NCI-H510A (cell line): ENCODE results near the gene CAMK2D.
A peak's percentile ranks its signal among the peaks of the same experiment; 100 is the strongest.

Experiments used
- DNase-seq: peaks from one replicate; lab custom pipeline; 2025; lab: John Stamatoyannopoulos, UW

Gene CAMK2D

DNA sequence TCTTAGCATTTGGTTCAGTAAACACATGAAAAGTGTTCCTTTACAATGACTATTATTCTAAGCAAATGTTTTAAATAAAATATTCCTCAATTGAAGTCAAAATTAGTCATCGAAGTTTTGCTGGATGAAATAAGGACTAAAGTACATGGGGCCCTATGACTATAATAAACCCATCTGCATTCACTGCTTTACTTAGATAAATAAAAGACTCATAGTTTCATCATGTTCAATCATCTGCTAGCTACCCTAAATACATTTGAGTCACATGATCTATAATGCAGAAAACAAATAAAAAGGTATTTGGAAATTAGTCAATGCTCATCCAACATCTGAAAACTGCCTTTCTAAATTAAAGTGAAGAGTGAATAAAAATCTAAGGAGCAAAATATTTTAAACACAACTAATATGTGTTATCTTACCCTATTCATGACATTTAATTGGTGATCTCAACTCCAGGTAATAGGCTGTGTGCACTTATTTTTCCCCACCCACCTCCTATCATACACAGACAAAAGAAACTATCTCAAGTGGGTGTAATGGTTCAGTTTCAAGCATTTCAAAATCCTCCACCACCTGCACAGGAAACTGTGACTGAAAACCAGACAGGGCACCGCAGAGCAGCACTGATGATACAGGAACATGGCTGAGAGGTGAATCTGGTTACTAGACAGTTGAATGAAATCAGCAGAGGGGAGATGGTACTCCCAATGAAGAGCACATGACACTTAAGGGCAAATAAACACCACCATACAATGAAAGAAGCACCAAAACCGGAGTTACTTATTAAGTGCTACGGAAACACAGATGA lies 78.6 kb downstream of the CAMK2D start:
- DNase-seq: peak; percentile 66

DNA sequence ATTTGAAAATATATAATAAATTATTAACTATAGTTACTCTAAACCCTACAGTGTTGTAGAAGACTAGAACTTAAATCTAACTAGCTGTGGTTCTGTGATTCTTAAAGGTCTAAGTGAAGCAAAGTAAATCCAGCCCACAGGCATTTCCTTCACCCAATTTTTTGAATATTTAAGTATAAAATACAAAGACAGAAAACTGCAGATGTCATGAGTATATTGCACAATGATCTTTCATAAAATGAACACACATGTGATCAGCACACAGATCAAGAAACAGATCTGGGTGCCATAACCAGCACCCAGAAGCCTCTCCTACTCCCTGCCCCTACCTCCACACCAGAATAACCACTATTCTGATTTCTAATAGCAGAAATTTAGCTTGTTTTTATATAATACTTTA lies 82.9 kb downstream of the CAMK2D start:
- no peak for DNase-seq

DNA sequence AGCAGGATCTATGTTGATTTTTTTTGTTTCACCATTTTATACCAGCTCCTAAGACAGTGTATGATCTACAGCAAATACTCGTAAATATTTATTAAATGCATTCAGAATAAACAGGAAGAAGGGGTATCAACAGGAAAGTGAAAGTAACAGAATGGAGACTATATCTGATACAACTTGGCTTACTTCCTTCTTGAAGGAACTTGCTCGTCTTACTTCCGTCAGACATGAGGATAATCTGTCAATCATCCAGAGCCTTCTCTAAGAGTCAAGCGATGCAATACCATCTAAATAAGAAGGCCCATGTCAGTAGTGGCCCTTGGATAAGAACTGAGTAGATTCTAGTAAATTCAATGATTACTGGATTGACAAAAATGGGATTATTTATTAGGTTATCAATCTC lies 84.2 kb downstream of the CAMK2D start:
- no peak for DNase-seq

DNA sequence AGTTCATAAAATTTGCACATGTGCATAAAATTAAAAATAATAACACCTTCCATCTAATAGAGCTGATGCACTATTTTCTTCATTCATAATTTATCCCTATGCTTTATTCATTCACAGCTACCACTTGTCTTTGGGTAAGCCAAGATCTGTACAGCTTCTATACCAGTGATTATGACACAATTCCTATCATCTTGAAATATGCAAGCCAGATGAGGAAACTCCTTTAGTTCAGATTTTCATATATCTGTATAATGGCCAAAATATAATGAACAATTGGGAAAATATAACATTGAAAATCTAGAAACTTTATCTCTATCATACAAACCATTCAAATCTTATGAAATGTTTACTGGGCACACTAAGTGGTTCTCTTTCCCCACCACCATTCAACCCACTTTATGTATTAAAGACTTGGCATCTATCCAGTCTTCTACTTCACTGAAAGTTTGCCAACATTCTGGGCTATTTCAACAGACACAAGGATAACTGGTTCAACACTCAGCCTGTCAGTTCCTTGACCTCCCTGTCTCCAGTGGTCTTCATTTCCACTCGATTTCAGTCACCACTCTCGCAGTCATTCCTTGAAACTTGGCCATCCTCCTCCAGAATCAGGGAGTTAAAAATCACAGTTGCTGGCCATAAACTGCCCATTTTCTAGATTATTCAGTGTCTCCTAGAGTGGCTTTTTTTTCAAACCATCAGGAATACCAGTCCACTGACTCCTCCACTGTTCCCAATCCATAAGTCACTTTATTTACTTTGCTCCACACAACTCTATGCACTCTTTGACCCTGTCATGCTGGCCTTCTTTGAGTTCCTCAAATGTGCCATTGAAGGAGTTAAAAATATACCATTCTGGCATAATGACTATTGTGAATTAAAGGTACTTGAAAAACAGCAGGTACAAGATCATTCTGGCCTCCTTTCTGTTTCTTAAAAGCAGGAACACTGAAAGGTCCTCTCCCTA lies 85.5 kb downstream of the CAMK2D start:
- DNase-seq: no peak

DNA sequence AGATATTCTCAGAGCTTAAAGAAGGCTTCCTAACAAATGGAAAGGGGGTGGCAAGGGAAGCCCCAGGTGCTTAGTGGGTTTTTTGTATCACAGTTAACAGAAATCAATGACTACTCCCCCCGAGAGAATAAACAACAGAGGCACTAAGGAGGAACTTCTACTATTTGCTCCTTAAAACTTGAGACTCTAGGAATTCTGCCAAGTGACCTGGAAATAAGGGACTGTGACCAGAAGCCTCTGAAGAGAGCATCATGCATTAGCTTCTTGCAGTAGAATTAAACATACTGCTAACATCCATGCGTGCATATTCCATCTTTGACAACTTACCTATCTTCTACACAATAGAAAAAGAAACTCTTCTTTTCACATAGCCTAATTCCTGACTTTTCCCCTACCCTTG lies 86.8 kb downstream of the CAMK2D start:
- no peak for DNase-seq

DNA sequence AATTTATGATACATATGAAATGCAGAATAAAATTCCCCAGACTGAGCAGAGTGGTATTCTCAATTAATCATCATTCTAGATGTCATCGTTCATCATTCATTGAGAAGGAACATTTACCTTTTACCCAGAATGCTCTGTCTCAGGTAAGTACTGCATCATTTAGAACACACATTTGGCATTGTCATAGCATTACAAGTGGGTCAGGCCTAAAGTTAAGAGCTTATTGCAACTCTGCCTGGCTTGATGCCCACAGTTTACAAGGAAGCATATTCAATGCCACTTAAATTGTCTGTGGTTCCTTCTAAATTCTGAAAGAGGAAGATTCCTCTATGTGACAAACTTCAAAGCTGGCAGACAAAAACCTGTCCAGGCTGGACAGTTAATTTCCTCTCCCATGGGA lies 87.3 kb downstream of the CAMK2D start:
- DNase-seq: no peak

DNA sequence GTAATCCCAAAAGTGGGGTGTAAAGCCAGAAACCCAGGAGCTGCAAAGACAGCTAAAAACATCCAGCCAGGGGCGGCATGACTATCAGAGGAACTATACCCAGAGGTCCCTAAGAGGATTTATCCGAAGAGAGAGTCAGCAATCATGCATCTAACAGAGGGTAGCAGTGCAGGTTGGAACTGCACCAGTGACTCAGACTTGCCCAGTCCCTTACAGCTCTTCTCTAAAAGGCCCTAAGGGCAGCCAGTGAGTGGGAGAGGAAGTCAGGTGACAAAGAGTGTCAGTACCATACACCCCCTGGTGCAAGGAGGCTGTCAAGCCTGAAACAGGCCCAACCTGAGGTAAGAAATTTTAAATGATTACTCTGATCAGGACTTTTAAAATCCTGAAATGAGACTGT lies 88.1 kb downstream of the CAMK2D start:
- DNase-seq: no peak

DNA sequence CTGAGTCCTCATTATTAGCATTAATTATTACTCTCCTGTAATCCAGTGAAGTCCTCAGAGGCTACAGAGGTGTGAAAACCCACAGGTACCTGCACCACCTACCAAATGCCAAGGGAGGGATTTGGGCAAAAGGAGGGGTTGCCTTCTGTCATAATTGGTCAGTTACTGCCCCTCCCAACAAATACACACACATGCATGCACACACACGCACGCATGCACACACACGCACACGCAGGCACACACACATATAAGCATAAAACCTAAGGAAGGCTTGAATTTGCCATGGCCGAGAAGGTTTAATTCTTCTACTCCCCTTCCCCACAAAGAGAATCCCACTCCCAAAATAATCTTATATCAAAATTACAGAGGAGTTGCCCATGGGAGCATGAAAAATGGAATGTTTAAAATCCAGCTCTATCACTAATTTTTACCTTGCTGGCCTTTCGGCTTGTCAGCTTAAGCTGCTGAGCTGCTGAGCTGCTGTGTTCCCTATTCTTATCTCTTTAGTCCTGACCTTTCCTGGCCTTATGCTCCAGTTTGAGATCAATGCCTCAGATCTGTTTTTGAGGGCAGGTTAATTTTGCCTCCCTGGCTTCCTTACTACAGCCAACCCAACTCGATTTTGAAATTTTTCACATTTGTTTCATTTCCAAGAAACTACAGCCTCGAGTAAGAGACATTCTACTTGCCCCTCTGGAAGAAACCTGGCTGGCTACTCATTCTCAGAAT lies 95.0 kb downstream of the CAMK2D start:
- DNase-seq: no peak

DNA sequence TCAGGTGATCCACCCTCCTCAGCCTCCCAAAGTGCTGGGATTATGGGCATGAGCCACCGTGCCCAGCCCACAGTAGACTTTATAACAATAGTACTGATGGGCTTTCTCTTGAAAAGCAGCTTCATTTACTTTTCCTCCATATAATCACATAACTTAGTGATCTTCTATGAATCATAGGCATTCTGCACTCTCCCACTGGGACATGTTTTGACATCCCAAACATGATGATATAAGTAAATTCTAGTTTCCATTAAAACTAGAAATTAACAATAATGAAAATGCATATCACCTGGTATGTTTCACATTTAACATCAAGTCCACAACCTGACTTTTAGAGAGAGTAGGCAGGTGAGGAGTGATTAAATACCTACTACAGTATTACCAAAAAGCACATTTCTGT lies 96.5 kb downstream of the CAMK2D start:
- DNase-seq: no peak

DNA sequence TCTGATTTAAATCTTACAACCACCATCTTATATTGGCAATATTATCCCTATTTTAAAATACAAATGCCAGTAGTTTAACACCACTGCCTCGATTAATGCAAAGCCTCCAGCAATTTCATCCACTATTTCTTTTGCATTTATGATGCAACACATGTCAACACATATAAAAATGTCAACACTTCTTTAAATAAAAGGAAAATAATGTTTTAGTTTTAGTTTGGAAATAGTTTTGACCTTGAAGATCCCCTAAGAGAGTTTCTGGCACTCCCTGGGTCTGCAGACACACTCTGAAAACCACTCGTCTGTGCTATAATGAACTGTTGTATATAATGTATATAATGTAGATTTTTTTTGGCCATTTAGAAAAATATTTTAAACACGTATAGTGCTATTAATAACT lies 99.0 kb downstream of the CAMK2D start:
- DNase-seq: no peak

DNA sequence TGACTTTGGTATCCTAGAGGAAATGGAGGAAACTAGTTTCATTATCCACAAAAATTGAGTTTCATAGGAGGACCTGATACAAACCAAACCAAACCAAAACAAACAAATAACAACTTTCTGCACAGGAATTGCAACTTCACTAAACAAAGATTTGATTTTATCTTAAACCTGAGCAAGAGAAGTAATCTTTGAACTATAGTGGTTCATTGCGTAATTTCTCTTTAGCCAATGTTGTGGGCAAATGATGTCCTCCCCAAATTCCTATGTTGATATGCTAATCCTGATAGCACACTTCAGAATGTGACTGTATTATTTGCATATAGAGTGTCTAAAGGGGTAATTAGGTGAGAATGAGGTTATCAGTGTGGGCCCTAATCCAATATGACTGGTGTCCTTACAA lies 102.4 kb downstream of the CAMK2D start:
- DNase-seq: no peak

DNA sequence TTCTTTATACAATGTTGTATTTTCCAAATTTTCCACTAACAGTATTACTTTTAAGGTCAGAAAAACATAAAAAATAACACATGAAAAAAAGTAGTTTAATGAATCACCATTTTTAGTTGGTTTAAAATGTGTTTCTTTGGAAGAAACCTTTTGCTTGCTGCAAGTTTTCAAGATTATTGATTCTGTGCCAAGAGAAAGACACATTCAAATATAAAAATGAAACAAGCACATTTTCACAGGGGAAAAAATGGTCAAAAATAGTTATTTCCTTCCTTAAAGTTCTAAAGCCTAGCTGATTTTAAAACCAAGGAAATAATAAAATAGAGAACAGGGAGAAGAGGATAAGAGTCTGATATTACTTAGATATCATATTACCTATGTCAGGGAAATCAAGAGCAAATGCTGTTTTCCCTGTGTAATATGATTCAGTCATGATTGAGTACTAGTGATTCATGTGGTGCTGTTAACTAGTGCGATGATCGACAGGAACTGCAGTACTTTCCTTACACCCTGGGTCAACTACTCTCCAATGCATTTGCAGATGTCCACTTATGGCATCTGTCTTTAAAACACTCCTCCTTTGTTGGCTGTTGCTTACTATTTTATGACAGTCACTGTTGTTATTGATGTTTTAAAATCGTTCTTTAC lies 103.8 kb downstream of the CAMK2D start:
- no peak for DNase-seq

DNA sequence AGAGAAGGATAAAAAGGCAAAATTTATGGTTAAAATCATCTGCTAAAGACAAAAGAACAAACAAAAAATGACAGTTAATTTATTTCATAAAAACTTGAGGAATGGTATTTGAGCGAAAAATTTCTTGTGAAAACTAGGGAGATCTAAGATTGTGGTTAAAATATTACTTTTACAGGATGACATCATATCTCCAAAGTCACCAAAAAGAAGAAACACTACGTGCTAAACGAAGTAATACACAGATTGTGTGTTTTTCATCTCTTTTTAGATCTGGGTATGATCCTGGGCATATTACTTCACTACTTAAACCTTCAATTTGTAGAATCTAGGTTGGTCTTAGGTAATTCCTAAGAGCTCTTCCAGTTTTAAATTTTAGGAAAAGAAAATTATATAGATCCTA lies 107.7 kb downstream of the CAMK2D start:
- DNase-seq: no peak

DNA sequence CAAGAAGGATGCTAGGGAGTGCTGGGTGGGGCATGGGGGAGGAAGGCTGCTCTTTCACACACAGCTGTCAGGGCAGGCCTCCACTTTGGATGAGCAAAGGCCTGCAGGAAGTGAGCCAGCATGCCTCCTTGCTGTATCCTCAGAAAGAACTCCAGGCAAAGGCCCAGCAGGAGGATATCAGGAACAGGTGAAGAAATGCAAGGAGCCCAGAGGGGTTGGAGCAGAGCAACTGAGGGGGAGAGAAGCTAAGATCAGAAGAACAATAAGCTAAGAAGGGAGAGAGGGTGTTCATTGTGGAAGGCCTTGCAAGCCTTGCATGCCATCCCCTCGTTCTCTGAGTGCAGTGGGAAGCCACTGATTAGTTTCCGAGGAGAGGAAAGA lies 115.1 kb downstream of the CAMK2D start:
- no peak for DNase-seq

DNA sequence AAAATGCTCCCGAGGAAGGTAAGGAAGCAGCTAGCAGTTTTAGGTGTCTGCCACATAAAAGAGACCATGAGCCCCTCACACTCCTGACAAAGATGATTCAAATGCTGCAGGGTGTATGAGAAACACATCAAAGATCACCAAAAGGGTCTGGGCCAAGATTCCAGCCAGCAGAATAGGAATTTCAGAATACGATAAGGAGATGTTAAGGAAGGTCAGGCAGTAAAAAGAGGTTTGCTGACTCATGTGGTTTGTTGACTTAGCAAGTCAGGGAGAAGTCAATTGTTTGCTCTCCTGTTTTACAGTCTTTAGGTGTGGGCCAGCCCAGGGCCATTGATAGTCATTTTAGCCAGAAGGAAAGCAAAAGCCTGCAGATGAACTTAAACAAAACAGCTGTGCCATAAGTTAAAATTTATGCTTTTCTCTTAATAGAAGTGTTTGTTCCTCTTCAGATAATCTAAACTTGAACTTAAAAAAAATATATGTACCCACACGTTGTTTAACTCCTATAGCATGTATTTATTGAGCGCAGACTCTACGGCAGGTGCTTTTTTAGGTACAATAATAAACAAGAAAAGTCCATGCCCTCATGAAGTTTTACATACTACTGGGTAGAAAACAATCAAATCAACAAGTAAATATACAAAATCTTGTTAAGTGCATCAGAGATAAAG lies 115.6 kb downstream of the CAMK2D start:
- DNase-seq: no peak

DNA sequence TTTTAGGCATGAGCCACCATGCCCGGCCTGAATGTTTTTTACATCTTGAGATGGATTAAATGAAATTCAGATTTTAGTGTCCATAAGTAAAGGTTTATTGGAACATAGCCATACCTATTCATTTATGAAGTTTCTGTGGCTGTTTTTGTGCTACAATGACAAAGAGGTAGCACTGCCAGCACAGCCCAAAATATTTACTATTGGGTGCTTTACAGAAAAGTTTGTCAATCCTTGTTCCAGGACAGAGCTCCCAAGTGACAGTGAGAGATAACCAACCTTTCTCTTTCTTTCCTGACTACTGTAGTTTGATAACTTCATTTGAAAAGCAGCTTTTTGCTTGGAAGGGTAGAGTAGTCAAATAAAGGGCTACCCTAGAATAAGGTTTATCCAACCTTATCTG lies 116.2 kb downstream of the CAMK2D start:
- no peak for DNase-seq

DNA sequence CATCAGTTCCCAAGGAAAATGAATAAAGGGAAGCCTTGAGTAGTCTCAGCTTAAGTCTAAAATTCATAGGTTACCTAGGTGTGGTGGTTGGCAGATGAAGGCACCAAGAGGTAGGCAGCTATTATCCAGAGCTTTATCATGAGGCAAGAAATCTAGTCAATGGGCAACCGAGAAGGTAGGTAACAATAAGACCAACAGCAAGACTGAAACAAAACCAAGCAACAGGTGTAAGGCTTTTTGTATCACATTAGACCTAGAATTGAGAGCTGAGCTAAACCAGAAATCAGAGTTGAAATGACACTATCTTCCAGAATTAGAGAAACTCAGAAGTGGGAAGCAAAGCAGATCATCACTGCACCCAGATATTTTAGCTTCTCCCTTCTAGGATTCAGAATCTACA lies 117.1 kb downstream of the CAMK2D start:
- DNase-seq: no peak

DNA sequence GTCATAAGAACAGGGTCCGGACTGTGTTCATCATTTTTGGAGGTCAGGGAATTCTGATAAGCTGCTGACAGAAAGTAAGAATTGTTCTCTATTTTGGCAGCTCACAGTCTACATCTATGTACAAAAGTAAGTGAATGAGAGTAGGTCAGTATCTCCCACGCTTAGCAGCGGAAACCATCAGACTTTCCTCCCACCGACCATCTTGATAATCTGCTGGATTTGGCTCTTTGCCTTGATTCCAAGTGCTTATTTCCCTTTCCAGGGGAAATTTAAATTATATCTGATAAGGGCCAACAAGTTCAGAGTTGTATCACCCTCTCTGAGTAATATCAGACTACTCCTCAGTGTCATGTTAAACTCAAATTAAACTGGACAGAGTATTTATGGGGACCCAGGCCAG lies 118.0 kb downstream of the CAMK2D start:
- DNase-seq: no peak

DNA sequence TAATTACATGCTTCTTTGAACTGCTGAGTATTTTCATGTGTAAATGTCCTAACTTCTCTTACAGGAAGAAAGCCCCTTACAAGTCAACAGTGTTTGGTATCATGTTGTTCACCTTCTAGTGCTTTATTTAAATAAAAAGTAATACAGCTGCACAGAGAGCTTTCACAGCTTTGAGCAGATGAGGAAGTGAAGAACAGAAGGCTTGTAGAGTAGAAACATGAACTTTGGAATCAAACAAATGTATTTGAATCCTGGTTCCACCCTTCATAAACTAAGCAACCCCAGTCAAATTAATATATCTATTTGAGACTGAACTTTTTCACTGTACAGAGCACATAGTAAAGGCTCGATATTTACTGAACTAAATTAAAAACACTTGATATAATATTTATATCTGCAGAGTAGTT lies 120.5 kb downstream of the CAMK2D start:
- no peak for DNase-seq

DNA sequence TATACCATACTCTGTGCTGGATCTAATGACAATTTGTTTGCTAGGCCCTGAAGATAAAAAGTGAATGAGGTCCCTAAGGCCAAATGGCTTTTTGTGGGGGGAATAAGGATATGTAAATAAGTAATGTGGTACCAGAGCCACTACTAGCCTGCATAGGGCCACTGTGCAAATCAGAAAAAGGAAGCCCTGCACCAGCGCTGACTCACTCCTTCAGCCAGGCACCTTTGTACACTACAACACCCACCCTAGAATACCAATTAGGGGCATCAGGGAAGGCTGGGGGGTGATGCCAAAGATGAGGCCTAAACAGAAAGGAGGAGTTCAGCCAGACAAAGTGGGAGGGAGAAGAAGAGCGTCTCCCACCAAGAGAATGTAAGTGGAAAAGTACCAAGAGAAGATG lies 122.2 kb downstream of the CAMK2D start:
- DNase-seq: no peak

DNA sequence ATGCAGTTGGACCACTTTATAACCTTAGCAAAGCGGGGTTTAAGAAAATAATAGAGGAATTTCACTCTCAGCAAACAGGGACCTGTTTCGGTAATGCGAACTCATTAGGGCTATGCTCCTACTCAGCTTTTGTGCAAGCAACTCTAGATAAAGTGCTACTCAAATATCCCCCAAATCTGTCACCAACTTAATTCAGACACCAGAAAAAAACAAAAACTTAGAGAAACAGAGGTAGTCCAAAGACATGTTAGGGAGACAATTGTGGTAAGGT lies 123.0 kb downstream of the CAMK2D start:
- no peak for DNase-seq
